ENCODE results near the gene TBXAS1.
"Not testable (repeated sequence)": the region's sequence is repeated elsewhere in the genome, so short reads cannot be mapped to it uniquely, and the experiment has no call there.

Gene TBXAS1

GRCh38 chr7:139893999-139894398, 64.9 kb downstream of the TBXAS1 start:
- no peak for DNase-seq

GRCh38 chr7:139895141-139895829, 66.2 kb downstream of the TBXAS1 start:
- no peak for DNase-seq

- DNase-seq, result no peak
These were observed 67.2 kb downstream of the TBXAS1 start for GRCh38 chr7:139896288-139896687.

- no peak for DNase-seq
These were observed 67.8 kb downstream of the TBXAS1 start for GRCh38 chr7:139896831-139897230.

- DNase-seq, result no peak
These were observed 68.5 kb downstream of the TBXAS1 start for GRCh38 chr7:139897422-139898090.

- DNase-seq, result no peak
These were observed 69.4 kb downstream of the TBXAS1 start for GRCh38 chr7:139898483-139898882.

- no peak for DNase-seq
These were observed 70.4 kb downstream of the TBXAS1 start for GRCh38 chr7:139899328-139899955.

GRCh38 chr7:139900326-139900725, 71.3 kb downstream of the TBXAS1 start:
- DNase-seq, result no peak

GRCh38 chr7:139901056-139901795, 72.2 kb downstream of the TBXAS1 start:
- no peak for DNase-seq

GRCh38 chr7:139901901-139902300, 72.8 kb downstream of the TBXAS1 start:
- DNase-seq, result no peak

GRCh38 chr7:139902436-139903102, 73.5 kb downstream of the TBXAS1 start:
- peak; percentile 70 for DNase-seq

GRCh38 chr7:139903103-139903477, 74.0 kb downstream of the TBXAS1 start:
- DNase-seq, result not testable (repeated sequence)

GRCh38 chr7:139906879-139907278, 77.8 kb downstream of the TBXAS1 start:
- DNase-seq, result no peak

GRCh38 chr7:139908792-139909191, 79.7 kb downstream of the TBXAS1 start:
- no peak for DNase-seq

- peak; percentile 58 for DNase-seq
These were observed 80.5 kb downstream of the TBXAS1 start for GRCh38 chr7:139909379-139910050.

- no peak for DNase-seq
These were observed 84.2 kb downstream of the TBXAS1 start for GRCh38 chr7:139913021-139913844.

GRCh38 chr7:139913845-139914135, 84.7 kb downstream of the TBXAS1 start:
- no peak for DNase-seq

- peak; percentile 56 for DNase-seq
These were observed 85.5 kb downstream of the TBXAS1 start for GRCh38 chr7:139914306-139915267.

- DNase-seq, result peak; percentile 81
These were observed 86.3 kb downstream of the TBXAS1 start for GRCh38 chr7:139915268-139915863.

Measured in HCEC 1CT (cell line).